Activated CD8-positive, alpha-beta T cell treated with anti-CD3 and anti-CD28 coated beads for 36 hours (primary cell): ENCODE results near the gene KCNAB1. TPM values are rescaled to one million over a fixed set of nuclear protein-coding genes. Genes with fewer than 3 reads are reported as not detected.

ENCODE experiments used
- ATAC-seq: fragments of 200-7000 bp; cut with Tn5 transposase; one replicate; pipeline ENCODE4 v1.10.0; 2021; ENCODE audit warnings: mild to moderate bottlenecking, moderate library complexity
- CTCF ChIA-PET: fragments of 350-600 bp; sonication (Branson Sonifier 250); formaldehyde crosslinking; loops from one replicate; lab custom pipeline; 2021; ENCODE audit warnings: antibody characterized with exemption; lab: Charles Lee
- POLR2A ChIA-PET: fragments of 350-600 bp; sonication (Branson Sonifier 250); formaldehyde crosslinking; loops from one replicate; lab custom pipeline; 2021; ENCODE audit warnings: antibody characterized with exemption; lab: Charles Lee
- DNase-seq: peaks from one replicate; pipeline ENCODE4 v3.0.0-alpha.2; 2020
- H3K27ac Mint-ChIP-seq: one replicate; pipeline ENCODE4 v1.8.0; 2021; ENCODE audit warnings: mild to moderate bottlenecking, mixed read lengths
- H3K27me3 Mint-ChIP-seq: one replicate; pipeline ENCODE4 v1.8.0; 2021; ENCODE audit warnings: mixed read lengths
- H3K36me3 Mint-ChIP-seq: one replicate; pipeline ENCODE4 v1.8.0; 2021; ENCODE audit warnings: low read depth, mixed read lengths
- H3K4me1 Mint-ChIP-seq: one replicate; pipeline ENCODE4 v1.8.0; 2021; ENCODE audit warnings: low read depth, mixed read lengths
- H3K4me3 Mint-ChIP-seq: one replicate; pipeline ENCODE4 v1.8.0; 2021; ENCODE audit warnings: mild to moderate bottlenecking, moderate library complexity, mixed read lengths
- H3K9me3 Mint-ChIP-seq: one replicate; pipeline ENCODE4 v1.8.0; 2021; ENCODE audit warnings: mixed read lengths
- CTCF ChIP-seq: fragments of 200-600 bp; IDR thresholded peaks from one replicate; pipeline ENCODE4 v1.8.0; 2022; ENCODE audit warnings: antibody characterized with exemption, mild to moderate bottlenecking
- intact Hi-C: fragments of 100-400 bp; cut with micrococcal nuclease; formaldehyde crosslinking; loops from one replicate; pipeline ENCODE4 v1.10.0; 2022
- total RNA-seq, 2 experiments: library from RNA; stranded (reverse); gene quantifications; one replicate each; pipeline ENCODE4 v1.2.3, GENCODE V29; 2021

KCNAB1 gene
- total RNA-seq, 2 experiments from 2014 or later, result not detected

- Mint-ChIP-seq H3K9me3 (no peaks in the 10 kb centered on the region), H3K4me3 (no peak overlapping the region), H3K36me3 (no peaks in the 10 kb centered on the region), H3K27ac (no peak overlapping the region), H3K4me1 (no peaks in the 10 kb centered on the region), H3K27me3 (peaks cover 8% of the 10 kb centered on the region)
- ATAC-seq (no peak), DNase-seq (no peak)
- intact Hi-C loops, result no loop called here
- ChIA-PET CTCF (interaction anchor here (1.6 kb wide), 1 partner anchor 336 kb away, joined by 3 read pairs; no protein-coding TSS in a partner anchor), POLR2A (no interaction called here)
- no peak for TF ChIP-seq CTCF
These were observed 258.9 kb downstream of the KCNAB1 start for GRCh38 chr3:156379327-156379726.

GRCh38 chr3:156381253-156381652 lies 260.9 kb downstream of the KCNAB1 start:
- H3K4me3 Mint-ChIP-seq, result no peak overlapping the region

GRCh38 chr3:156382458-156383346 lies 262.3 kb downstream of the KCNAB1 start:
- Mint-ChIP-seq H3K4me1 (no peaks in the 10 kb centered on the region), H3K36me3 (no peaks in the 10 kb centered on the region), H3K27me3 (no peaks in the 10 kb centered on the region), H3K9me3 (no peaks in the 10 kb centered on the region), H3K27ac (no peak overlapping the region), H3K4me3 (no peak overlapping the region)
- CTCF ChIA-PET, result interaction anchor here (0.8 to 5.0 kb wide), 14 partner anchors 13 to 293 kb away, joined by 3 to 42 read pairs (median 5); no protein-coding TSS in a partner anchor
- POLR2A ChIA-PET, result interaction anchor here (0.7 kb wide), 1 partner anchor 379 kb away, joined by 3 read pairs; no protein-coding TSS in a partner anchor
- peak; percentile 58 for TF ChIP-seq CTCF
- DNase-seq, result peak; percentile 34
- no peak for ATAC-seq
- intact Hi-C loops, result loop anchor here (5.0 kb wide), 1 partner anchor 230 kb away; no protein-coding TSS in a partner anchor

More at GRCh38 chr3:156381253-156381652, 260.9 kb downstream of the KCNAB1 start:
- Mint-ChIP-seq H3K36me3 (no peaks in the 10 kb centered on the region), H3K27me3 (peaks cover 5% of the 10 kb centered on the region), H3K27ac (no peak overlapping the region), H3K4me1 (no peaks in the 10 kb centered on the region), H3K9me3 (no peaks in the 10 kb centered on the region)
- ATAC-seq, result no peak
- intact Hi-C loops, result loop anchor here (5.0 kb wide), 1 partner anchor 229 kb away; no protein-coding TSS in a partner anchor
- CTCF ChIA-PET, result interaction anchor here (0.9 to 5.0 kb wide), 9 partner anchors 13 to 231 kb away, joined by 3 to 42 read pairs (median 4); no protein-coding TSS in a partner anchor
- no peak for TF ChIP-seq CTCF
- POLR2A ChIA-PET, result no interaction called here
- DNase-seq, result no peak

- Mint-ChIP-seq H3K4me3 (no peak overlapping the region), H3K36me3 (no peaks in the 10 kb centered on the region), H3K27ac (no peak overlapping the region), H3K4me1 (no peaks in the 10 kb centered on the region), H3K27me3 (no peaks in the 10 kb centered on the region), H3K9me3 (no peaks in the 10 kb centered on the region)
- intact Hi-C loops, result loop anchor here (5.0 kb wide), 1 partner anchor 231 kb away; no protein-coding TSS in a partner anchor
- POLR2A ChIA-PET, result interaction anchor here (0.7 kb wide), 1 partner anchor 379 kb away, joined by 3 read pairs; no protein-coding TSS in a partner anchor
- ATAC-seq (no peak), DNase-seq (no peak)
- CTCF ChIA-PET, result interaction anchor here (0.8 to 5.0 kb wide), 7 partner anchors 14 to 233 kb away, joined by 4 to 42 read pairs (median 5); no protein-coding TSS in a partner anchor
- TF ChIP-seq CTCF, result no peak
These were observed 263.2 kb downstream of the KCNAB1 start for GRCh38 chr3:156383441-156384025.
